ENCODE measurements around the gene ZNF286A.
"Not testable (repeated sequence)": the region's sequence is repeated elsewhere in the genome, so short reads cannot be mapped to it uniquely, and the experiment has no call there.

The ZNF286A gene

DNA sequence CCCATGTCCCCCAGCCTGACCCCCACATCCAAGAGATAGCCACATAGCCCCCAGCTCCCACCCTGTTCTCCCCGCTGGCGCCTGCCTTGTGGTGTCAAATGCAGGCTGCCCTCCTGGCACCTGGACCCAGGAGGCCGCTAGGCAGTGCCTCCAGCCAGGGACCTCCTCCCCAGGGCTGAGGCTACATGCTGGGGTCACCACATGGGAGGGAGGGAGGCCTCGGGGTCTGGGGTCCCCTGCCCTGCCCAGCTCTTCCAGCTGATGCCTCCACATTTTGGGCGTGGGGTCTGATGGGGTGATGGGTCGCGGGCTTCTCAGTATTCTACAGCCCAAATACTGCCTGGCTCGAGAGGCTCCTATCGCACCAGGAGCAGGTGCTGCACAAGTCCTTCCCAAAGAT is 42.1 kb downstream of the ZNF286A start:
- no peak overlapping the region for H3K4me3 ChIP-seq (ENCODE audit: low read depth, low read length)
- TF ChIP-seq, protein P1, sequence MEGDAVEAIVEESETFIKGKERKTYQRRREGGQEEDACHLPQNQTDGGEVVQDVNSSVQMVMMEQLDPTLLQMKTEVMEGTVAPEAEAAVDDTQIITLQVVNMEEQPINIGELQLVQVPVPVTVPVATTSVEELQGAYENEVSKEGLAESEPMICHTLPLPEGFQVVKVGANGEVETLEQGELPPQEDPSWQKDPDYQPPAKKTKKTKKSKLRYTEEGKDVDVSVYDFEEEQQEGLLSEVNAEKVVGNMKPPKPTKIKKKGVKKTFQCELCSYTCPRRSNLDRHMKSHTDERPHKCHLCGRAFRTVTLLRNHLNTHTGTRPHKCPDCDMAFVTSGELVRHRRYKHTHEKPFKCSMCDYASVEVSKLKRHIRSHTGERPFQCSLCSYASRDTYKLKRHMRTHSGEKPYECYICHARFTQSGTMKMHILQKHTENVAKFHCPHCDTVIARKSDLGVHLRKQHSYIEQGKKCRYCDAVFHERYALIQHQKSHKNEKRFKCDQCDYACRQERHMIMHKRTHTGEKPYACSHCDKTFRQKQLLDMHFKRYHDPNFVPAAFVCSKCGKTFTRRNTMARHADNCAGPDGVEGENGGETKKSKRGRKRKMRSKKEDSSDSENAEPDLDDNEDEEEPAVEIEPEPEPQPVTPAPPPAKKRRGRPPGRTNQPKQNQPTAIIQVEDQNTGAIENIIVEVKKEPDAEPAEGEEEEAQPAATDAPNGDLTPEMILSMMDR (IDR thresholded peaks at IDR 0.05; ENCODE audit: low read depth, low read length) = no peak

DNA sequence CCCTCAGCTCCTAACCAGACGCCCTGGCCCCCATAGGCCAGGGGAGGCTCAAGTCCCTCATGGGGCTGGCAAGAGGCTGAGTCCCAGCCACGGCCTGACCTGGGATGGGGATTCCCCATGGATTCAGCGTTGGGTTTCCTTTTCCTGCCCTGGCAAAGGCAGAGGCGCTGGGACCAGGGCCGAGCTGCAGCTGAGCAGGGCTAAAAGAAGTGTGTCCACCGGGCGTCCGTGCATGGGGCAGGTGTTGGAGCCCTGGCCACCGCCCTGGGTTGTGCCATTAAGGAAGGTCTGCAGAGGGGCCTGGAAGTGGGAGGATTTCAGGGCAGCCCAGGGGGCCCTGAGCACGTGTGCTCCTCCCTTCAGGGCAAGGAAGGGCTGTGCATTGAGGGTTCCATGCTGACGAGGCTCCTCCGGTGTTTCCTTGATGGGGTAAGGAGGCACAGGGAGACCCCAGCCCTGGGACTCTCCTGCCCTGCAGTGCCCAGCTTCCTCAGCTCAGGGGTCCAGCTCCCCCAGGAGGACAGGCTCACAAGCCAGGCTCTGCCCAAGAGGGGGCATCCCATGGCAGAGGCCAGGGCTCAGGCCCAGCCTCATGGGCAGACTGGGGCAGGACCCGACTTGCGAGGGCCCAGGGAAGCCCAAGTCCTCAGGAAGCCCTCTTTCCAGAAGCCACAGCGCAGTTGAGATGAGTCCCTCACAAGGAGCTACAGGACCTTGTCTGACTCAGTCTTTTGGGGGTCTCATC is 42.7 kb downstream of the ZNF286A start:
- TF ChIP-seq, protein P1 (IDR thresholded peaks at IDR 0.05; ENCODE audit: low read depth, low read length) = no peak
- no peak overlapping the region for H3K4me3 ChIP-seq (ENCODE audit: low read depth, low read length)

DNA sequence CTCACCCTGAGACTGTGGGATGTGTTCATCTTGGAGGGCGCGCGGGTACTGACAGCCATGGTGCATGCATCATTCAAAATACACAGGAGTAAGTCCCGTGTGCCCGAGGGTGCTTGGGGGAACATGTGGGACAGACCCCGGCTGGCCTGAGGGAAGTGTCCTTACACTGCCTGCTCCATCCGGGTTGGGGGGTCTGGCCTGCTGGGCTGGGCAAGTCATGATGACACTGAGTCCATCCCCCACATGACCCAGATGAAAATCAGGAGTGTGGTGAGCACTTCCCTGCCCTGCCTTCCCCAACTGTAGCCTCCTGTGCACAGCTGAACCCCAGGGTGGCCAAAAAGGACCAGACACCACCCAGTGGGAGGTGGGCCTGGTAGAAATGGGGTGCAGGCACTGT is 43.4 kb downstream of the ZNF286A start:
- TF ChIP-seq, protein P1 (IDR thresholded peaks at IDR 0.05; ENCODE audit: low read depth, low read length) = no peak
- H3K4me3 ChIP-seq (ENCODE audit: low read depth, low read length) = no peak overlapping the region

DNA sequence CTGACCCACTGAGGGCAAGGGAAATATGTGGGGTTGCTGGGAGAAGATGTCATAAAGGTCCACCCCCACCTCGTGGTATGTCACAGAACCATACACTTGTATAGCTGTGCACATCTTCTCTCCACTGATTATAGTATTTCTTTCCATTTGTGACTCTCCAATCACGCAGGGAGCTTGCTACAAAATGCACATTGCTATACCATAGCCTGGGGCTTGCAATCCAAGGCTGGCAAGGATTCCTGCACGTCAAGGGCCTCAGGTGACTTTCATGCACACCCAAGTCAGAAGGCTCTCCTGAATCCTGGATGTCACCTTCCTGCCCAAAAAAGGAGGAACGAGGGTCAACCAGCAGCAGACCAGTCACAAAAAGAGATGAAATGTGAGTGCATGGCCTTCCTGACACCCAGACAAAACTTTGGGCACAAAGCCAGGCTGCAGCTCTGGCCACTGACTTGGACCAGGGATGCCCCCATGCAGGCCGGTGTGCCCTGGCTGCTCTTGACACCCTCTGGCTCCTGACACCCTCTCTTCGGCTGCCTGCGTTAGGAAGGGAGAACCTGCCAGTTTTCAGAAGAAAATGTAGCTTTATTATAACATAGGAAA is 44.6 kb downstream of the ZNF286A start:
- TF ChIP-seq, protein P1 (IDR thresholded peaks at IDR 0.05; ENCODE audit: low read depth, low read length) = no peak
- no peak overlapping the region for H3K4me3 ChIP-seq (ENCODE audit: low read depth, low read length)

DNA sequence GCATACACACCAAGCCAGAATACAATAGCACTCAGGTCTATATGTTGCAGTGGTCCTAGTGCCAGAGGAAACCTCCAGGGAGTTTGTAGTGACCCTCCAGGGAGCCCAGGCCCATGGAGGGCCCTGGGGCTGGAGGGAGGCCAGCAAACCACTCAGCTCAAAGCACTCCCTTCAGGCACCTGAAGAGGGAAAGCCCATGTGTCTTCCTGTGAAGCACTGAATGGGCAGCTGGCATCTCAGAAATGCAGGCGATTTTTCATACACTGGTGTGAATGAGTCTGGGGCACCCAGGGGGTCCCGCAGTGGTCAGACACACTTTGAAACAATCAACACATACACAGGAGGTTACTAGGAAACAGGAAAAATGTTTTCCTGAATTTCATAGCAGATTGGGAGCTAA is 45.3 kb downstream of the ZNF286A start:
- TF ChIP-seq, protein P1 (IDR thresholded peaks at IDR 0.05; ENCODE audit: low read depth, low read length) = no peak
- no peak overlapping the region for H3K4me3 ChIP-seq (ENCODE audit: low read depth, low read length)

DNA sequence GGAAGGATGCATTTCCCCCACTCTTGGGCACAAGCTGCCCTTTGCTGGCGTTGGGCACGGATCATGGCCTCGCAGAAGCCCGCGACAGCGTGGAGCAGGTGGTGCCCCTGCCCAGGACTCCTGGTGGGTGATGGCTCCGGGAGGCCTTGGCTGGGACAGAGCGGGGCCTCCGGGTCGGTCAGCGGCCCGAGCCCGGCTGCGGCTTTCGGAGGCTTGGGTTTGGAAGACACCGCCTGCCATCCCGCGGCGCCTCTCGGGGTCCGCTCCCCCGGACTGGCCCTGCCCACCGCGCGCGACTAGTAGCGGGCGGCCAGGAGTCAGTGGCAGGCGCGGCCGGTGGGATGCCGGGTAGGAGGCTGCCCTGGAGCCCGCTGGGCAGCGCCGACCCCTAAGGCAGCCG is 49.9 kb downstream of the ZNF286A start:
- not testable (repeated sequence) for H3K4me3 ChIP-seq (ENCODE audit: low read depth, low read length)

DNA sequence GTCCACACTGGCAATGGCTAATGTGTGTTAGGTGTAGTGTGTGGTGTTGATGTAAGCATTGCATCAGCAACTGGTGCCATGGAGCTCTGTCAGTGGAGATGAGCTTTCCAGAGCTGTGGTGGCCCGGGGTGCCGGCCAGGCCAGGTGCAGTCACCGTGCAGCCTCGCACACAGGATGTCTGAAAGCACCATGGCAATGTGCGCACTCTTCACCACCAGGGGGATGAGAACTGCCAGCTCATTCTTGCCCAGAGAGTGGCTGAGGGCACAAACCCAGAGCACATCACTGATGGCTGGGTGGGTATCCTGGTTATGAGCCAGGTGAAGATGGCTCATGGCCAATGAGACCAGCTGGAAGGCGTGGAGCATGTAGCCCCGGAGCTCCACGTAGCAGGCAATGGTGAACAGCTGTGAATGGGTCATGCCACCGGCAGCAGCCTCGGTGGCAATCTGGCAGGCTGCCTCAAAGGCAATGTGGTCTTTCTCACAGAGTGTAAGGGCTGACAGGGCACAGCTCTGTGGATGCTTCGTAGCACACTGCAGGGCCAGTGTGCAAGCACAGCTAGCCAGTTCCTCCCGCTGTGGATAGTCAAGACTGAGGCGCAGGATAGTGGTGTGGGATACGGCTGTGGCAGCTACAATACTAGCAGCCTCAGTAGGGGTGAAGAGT is 69.4 kb downstream of the ZNF286A start:
- not testable (repeated sequence) for H3K4me3 ChIP-seq (ENCODE audit: low read depth, low read length)
